GM19351 (cell line): ENCODE results near the gene FLII.

Experiments
- ATAC-seq: cut with Tn5 transposase; IDR thresholded peaks from one replicate; pipeline ENCODE4 v1.9.1; 2021; ENCODE audit warnings: mild to moderate bottlenecking, moderate library complexity; ENCODE audit not compliant: unreplicated experiment

FLII gene

DNA sequence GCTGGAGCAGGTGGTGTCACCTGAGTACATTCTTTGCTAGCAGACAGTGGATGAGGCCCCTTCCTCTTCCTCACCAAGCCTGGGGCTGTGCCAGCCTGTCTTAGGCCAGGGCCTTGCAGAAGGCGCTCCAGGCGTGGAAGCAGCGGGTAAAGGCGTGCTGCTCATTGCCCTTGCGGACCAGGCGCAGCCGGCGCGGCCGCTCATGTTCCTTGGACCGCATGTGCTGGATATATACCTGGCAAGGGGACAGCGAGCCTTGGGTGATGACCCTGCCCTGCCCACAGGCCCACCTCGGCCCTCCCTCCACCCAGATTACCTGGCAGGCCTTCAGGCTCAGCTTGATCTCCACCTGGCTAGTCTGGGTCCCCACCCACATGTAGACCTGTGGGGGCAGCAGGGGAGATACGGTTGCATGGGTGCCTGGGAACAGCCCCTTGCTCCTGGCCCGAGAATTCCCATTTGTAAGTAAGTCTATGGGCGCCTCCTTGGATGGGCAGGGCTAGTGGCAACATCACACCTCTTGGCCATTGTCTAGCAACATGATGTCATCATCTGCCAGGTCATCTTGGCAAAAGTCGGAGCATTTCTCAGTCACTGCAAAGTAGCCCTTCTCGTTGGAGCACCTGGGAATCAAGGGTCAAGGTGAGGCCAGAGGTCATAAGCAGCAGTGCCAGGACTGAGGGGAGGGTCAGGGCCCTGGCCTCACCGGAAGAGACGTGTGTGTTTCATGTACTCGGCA, 13.3 kb downstream of the FLII start:
- ATAC-seq, result no peak

DNA sequence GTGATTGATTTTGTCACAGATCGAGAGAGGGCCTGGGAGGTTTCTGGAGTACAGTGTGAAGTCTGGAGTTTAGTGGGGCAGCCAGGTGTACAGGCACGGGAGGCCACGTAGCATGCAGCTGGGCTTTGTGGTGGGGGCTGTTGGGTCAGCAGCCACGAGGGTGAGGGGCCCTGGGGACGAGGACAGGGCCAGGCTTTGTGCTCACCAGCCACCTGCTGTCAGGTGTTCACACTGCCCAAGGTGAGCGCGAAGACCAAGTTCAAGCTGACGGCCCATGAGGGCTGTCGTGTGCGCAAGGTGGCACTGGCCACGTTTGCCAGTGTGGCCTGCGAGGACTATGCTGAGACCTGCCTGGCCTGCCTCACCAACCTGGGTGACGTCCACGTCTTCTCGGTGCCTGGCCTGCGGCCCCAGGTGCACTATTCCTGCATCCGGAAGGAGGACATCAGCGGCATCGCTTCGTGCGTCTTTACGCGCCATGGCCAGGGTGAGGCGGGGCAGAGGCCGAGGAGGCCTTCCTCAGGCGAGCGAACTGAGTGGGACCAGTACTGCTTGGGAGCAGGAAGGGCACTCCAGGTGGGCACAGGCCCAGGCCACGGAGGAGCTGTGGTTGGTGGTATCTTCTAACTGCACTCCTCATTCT, 17.2 kb downstream of the FLII start:
- ATAC-seq, result no peak

DNA sequence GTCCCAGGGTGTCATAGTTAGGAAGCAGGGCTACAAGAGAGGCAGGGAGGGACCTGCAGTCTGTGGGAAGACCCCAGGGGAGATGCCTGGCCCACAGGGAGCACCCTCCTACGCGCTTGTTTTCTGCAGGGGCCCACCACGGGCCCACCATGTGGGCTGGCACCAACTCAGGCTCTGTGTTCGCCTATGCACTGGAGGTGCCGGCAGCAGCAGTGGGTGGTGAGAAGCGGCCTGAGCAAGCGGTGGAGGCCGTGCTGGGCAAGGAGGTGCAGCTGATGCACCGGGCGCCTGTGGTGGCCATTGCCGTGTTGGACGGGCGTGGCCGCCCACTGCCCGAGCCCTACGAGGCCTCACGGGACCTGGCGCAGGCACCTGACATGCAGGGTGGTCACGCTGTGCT, 18.1 kb downstream of the FLII start:
- ATAC-seq, result no peak

DNA sequence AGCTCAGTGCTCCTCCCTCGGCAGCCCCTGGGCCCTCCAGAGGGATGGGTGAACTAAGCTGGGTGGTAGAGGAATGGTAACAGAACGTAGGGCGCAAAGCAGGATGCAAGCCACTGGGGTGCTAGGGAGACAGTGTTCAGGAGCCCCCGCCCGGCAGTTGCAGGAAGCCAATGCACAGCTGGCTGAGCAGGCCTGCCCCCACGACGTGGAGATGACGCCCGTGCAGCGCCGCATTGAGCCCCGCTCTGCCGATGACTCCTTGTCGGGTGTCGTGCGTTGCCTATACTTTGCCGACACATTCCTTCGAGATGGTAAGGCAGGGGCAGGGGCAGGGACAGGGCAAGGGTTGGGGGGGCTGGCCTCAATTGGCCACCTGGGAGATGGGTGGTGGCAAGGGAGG, 20.2 kb downstream of the FLII start:
- ATAC-seq, result no peak

DNA sequence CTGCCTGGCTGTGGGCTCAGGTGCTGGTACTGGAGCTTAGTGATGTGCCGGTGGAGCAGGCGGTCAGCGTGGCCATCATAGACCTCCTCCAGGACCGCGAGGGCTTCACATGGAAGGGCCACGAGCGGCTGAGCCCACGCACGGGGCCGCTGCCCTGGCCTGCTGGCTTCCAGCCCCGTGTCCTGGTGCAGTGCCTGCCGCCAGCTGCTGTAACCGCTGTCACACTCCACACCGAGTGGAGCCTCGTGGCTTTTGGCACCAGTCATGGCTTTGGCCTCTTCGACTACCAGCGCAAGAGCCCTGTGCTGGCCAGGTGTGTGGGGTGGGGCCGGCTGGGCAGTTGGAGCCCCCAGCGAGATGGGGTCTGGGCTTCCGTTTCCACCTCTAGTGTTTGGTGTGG, 21.1 kb downstream of the FLII start:
- no peak for ATAC-seq

DNA sequence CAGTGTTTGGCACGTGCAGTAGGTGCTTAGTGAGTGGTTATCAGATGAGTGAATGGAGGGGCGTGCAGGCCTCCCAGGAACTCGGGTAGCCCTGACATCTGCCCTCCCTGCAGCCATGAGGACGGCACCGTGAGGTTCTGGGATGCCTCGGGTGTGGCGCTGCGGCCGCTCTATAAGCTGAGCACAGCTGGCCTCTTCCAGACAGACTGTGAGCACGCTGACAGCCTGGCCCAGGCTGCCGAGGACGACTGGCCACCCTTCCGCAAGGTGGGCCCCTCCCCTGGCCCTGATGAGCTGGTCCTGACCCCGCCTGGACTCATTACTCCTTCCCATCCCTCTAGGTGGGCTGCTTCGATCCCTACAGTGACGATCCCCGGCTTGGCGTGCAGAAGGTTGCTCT, 22.0 kb downstream of the FLII start:
- ATAC-seq, result no peak

DNA sequence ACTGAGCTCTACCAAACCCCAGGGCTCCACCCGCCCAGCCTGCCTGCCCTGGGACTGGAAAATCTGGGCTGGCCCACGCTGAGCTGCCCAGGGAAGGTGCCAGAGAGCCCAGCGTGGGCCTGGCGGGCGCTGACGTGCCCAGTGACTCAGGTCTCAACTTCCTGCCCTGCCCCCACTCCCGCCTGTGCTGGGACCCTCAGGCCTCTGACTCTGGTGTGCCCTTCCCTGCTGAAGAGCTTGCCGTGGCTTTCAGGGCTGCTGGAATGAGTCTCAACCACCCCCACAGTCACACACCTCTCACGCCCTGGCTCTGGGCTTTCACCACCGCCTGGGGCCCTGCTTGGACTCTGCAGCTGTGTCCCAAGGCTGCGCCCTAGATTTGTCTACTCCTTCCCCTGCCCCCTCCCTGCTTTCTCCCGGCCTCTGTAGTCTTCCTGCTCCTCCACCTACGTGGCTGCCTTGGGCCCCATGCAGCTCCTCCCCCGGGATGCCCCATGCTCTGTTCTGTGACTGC, 22.7 kb downstream of the FLII start:
- ATAC-seq, result no peak

DNA sequence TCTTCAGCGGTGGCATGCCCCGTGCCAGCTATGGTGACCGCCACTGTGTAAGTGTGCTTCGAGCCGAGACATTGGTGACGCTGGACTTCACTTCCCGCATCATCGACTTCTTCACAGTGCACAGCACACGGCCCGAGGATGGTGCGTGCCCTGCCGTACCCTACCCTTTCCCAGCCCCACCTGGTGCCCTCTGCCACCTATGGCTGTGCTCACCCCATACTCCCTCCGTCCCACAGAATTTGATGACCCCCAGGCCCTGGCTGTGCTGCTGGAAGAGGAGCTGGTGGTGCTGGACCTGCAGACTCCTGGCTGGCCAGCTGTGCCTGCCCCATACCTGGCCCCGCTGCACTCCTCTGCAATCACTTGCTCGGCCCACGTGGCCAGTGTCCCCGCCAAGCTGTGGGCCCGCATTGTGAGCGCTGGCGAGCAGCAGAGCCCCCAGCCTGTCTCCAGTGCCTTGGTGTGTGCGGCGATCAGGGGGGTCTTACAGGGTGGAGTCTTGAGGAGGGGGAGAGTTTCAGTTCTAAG, 23.6 kb downstream of the FLII start:
- no peak for ATAC-seq

DNA sequence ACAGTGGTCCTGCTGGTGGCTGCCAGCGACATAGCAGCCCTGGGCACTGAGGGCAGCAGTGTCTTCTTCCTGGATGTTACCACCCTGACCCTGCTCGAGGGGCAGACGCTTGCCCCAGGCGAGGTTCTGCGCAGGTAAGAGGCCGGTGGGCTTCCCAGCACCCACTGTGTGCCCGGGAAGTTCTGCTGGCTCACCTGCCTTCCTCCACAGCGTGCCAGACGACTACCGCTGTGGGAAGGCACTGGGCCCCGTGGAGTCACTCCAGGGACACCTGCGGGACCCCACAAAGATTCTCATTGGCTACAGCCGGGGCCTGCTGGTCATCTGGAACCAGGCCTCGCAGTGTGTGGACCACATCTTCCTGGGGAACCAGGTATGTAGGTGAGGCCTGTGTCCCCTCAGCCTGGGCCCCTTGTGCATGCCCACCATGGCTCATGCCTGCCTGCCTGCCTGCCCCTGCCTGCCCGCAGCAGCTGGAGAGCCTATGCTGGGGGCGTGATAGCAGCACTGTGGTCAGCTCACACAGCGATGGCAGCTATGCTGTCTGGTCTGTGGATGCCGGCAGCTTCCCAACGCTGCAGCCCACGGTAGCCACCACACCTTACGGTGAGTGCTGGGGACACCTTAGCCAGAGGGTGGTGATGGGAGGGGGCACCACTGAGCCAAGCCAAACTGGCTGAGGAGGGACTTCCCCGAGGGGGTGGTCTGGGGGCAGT, 24.6 kb downstream of the FLII start:
- no peak for ATAC-seq

DNA sequence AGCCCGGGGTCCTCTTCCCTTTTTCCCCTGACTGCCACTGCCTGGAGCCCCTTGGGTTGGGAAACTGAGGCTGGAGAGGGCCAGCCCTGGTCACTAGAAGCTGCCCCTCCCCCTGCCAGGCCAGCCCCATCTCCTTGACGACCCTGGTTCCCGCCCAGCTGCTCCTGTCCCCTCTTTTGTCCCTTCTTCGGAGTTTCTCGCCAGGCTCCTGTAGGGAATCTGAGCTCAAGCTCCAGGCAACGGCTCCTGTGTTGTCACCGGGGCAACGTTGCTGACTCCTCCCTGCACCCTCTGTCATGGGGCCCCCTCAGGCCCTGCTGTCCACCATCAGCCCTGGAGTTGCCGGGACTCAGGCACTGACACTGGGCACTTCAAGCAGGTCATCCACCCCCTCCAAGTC, 27.4 kb downstream of the FLII start:
- ATAC-seq, result no peak

DNA sequence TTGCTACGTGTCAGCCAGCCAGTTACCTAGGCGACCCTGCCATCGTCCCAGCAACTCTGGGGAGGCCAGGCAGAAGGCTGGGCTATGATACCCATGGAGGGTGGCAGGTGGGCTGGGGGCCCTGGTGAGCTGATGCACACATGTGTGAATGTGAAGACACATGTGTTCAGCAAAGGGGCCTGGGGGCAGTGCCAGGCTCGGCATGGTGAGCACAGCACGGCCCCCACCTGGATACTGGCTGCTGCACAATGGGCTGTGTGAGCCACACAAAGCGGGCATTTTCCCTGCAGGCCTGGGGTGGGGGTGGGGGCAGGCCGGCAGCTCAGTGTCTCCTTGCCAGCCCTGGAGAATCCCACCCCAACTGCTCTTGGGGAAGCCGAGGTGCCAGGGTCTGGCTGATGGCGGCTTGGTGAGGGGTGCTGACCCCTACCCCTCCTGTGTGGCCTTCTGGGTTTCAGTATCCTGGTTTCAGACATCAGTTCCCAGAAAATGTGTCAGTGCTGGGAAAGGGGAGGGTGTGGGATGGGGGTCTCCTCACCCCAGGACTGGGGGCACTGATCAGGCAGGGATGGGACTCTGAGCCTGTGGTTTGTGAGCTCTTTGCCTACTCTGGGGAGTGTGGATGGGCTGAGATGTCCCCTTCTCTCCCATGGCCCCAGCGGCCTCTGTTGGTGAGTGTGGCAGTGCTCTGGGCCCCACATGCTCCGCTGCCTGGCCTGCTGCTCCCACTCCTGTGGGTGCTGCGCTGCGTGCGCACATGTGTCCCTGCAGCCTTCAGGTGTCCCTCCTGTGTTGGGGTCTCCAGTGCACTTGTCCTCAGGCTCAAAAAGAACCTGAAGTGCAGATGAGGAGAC, 28.0 kb downstream of the FLII start:
- ATAC-seq, result no peak

DNA sequence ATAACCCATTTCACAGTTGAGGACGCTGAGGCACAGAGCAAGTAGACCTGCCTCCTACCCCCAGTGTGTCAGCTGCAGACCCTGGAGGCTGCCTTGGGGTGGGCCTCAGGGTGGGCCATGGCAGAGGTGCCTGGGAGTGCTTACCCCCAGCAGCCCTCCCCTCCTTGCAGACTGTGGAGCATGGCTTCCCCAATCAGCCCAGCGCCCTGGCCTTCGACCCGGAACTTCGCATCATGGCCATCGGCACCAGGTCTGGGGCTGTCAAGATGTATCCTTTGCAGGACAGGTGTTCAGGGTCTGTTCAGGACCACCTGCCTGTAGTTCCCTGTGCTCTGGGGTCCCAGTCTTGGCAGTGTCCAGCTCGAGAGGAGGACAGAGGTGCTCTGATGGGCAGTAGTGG, 28.8 kb downstream of the FLII start:
- ATAC-seq, result no peak

DNA sequence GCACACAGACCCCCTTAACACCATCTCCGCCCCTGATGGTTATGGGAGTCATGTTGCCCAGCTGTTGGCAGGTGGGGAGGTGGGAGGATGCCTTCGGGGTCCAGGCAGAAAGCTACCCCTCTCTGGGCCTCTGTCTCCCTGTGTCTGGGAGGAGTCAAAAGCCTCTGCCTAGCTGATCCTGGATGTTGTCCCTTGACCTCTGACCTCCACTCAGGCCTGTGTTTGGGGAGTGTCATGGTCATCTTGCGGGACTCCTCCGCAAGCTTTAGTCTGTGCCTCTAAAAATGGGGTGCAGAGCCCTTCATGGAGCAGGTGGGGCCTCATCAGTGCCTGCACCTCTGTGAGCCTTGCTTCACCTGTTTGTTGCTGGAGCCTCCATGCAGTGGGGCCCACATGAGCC, 29.3 kb downstream of the FLII start:
- no peak for ATAC-seq

DNA sequence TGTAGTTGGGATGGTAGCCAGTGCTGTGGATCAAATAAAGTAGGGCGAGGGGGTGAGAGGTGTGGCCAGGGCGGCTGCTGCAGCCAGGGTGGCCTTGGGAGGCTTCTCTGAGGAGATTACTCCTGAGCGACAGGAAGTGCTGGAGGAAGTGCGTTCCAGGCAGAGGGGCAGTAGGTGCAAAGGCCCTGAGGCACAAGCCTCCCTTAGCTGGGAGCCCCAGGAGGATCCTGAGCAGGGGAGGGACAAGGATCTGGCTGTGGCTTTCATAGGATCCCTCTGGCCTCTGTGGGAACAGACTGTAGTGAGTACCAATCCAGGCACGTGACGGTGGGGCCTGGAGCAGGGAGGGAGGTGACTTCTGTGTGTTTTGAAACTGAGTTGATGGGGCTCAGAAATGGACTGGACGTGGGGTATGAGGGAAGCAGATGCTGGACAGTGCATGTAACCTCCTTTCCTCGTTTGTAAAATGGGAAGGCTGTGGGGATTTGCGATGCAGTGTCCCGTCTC, 30.3 kb downstream of the FLII start:
- no peak for ATAC-seq

DNA sequence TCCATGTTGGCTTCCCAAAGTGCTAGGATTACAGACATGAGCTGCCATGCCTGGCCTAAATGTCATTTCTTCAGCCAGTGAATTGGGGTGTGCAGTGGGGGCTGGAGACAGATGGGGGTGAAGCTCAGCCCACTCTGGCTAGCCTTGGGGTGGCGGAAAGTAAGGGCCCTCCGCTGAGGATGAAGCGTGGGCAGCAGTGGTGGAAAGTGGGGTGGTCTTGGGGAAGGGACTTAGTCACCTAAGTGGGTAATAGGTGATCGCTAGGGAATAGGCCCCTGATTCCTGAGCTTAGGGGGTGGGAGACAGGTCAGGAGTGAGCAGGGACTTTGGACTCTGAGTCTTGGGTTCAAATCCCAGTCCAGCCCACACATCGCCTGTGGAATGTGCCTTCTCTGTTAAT, 30.9 kb downstream of the FLII start:
- no peak for ATAC-seq

DNA sequence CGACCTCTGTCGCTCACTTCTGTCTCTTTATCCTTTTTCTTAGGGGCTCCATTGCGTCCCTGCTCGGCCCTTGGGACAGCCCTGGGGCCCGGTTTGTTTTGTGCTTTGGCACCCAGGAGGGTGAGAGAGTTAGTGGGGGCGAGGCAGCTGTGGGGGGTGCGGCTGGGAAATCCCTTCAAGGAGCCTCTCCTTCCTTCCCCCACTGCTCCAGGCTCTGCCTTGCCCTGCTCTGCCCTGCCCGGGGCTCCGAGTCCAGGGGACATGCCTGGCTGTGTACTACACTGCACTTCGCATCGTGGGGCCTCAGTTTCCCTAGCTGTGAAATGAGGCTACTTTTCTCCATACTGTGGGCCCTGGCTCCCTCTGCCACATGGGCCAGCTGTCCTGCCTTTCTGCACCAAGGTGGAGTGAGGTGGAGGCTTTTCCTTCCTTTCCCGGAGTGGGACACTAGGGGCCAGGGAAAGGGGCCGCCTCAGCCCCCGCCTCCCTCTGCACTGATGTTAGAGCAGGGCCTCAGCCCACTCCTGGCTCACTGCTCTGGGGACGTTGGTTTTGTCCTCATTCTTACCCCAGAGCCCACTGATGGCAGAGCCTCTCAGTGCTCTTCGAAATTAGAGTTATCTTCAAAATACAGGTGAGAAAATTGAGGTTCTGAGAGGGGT, 32.1 kb downstream of the FLII start:
- ATAC-seq, result no peak

DNA sequence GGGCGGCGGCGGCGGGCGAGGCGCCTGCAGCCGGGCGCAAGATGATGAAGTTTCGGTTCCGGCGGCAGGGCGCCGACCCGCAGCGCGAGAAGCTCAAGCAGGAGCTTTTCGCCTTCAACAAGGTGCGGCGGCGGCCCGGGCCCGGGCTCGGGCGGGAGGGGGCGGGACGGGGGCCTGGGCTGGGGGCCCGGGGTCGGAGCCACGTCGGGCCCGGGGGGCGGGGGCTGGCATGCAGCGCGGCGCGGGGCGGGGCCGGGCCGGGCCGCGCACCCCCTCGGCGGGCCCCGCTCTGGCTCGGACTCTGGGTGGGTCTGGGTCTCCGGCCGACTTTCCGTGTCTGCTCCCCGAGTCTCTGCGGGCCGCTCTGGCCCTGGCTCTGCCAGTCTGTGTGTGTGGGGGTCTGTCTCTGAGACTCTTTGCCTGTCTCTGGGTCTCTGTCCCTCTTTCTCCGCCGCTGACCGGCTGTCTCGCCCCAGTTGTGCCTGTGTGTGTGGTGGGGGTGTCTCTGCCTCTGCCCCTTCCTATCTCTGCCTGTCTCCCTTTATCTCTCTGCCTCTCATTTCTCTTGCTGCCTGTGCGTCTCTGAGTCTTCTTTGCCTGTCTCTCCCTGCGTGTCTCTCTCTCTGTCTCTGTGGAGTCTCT, 32.8 kb downstream of the FLII start:
- peak; percentile 29 for ATAC-seq

DNA sequence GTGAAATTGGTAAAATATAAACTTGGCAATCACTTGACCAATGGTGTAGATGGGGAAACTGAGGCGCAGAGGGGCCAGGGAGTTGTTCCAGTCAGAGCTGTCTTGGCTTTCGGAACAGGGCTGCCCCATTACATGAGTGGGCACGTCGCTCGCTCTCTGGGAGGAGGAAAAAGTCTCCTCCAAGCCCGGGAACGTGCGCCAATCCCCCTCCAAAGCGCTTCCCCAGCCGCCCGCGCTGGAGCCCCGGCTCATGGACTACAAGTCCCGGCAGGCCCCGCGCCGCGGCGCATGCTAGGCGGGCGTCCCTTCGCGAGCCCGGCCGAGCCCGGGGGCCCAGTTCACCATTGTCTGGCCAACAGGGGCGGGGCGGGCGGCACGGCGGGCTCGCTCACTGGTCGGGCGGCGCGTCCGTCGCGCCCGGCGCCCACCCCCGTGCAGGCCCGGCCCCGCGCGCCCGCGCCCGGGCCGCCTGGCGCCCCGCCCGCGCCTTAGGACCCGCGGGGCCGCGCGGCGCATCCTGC, 33.4 kb downstream of the FLII start, which contains the start of gene LLGL1:
Gene LLGL1, plus strand, starts transcription at position 515 of the 521 bp plus-strand sequence. CDS start 48 bp downstream, outside the sequence.
- ATAC-seq, result peak; percentile 89
